Transverse colon (tissue), 3 donors: Measurements from ENCODE around the gene TUBB1.

ENCODE experiments used
- CTCF ChIP-seq, 5 experiments: fragments of 200-600 bp in 3 of 5; fragments of 450-650 bp in 2 of 5; sonication (generic) in 3 of 5; IDR thresholded peaks; 1 replicate in 2 of 5; 2 replicates in 3 of 5; pipeline ENCODE4 v1.5.1; 2016 to 2017; ENCODE audit warnings: antibody characterized with exemption in 5 of 5, inconsistent platforms in 3 of 5, mild to moderate bottlenecking in 2 of 5, moderate library complexity in 1 of 5
- EP300 ChIP-seq: sonication (generic); formaldehyde crosslinking; IDR thresholded peaks from one replicate; pipeline ENCODE4 v1.6.1; 2017; ENCODE audit warnings: antibody characterized with exemption, low read depth

- TF ChIP-seq CTCF (IDR thresholded peaks at IDR 0.05): no peak
- no peak for TF ChIP-seq EP300
These were observed 56.8 kb downstream of the TUBB1 start for GRCh38 chr20:59075934-59076508.
